GM21737 (cell line): ENCODE measurements around the gene ZC3H12C.

Experiments used
- ATAC-seq: cut with Tn5 transposase; IDR thresholded peaks from one replicate; pipeline ENCODE4 v1.9.1; 2021; ENCODE audit warnings: mild to moderate bottlenecking, moderate library complexity; ENCODE audit not compliant: unreplicated experiment

Gene ZC3H12C

GRCh38 chr11:110147962-110148709 is 54.9 kb downstream of the ZC3H12C start:
- no peak for ATAC-seq

- no peak for ATAC-seq
Measured at GRCh38 chr11:110148775-110149744, 55.9 kb downstream of the ZC3H12C start.

- no peak for ATAC-seq
Measured at GRCh38 chr11:110152199-110152598, 59.0 kb downstream of the ZC3H12C start.

- no peak for ATAC-seq
Measured at GRCh38 chr11:110153474-110153873, 60.3 kb downstream of the ZC3H12C start.

- ATAC-seq, result no peak
Measured at GRCh38 chr11:110156503-110156902, 63.3 kb downstream of the ZC3H12C start.

DNA sequence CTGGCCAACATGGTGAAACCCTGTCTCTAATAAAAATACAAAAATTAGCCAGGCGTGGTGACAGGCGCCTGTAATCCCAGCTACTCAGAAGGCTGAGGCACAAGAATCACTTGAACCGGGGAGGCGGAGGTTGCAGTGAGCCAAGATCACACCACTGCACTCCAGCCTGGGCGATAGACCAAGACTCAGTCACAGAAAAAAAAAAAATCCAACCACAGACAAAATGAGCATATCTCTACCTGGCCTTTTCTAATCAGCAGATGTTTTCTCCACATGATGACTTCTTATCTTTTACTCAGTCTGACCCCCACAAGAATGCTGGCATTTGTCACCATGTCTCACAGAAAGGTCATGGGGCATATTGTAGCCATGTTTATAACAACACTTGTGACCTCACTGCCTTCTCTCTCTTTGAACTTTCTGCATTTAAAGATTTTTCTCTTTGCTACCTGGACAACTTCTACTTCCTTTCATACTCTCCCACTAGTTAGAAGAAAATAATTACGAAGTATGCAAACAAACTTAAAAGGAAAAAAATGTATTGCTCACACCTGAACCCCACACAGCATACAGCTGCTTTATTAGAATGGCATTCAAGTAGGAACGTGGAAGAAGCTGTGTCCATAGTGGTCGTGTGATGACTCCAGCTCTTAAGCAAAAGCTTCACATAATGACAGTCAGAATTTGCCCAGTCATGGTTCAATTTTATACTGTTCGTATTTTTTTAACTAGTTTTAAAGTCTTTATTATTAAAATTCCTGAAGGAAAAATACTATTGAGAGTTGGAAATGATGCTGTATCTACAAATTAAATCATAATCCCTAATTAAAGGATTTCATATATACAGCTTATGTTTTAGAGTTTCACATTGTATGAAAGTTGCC is 65.4 kb downstream of the ZC3H12C start:
- ATAC-seq, result no peak

DNA sequence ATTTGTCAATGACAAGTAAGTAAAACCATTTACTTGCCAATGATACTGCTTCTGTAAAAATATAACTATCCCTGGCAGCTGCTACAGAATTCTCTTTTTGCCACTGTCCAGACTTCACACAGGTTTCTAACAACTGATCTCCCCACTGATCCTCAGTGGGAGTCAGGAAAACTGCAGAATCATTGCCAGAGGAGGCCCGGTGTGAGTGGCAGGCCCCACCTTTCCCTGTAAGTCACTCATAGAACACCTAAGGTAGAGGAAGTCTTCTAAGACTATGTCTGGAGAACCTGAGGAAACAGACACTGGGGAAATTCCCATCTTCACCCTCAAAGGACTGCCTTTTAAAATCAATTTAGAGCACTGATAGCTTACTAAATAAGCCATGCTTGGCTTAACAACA is 66.3 kb downstream of the ZC3H12C start:
- ATAC-seq, result no peak

- no peak for ATAC-seq
Measured at GRCh38 chr11:110160016-110160415, 66.8 kb downstream of the ZC3H12C start.

DNA sequence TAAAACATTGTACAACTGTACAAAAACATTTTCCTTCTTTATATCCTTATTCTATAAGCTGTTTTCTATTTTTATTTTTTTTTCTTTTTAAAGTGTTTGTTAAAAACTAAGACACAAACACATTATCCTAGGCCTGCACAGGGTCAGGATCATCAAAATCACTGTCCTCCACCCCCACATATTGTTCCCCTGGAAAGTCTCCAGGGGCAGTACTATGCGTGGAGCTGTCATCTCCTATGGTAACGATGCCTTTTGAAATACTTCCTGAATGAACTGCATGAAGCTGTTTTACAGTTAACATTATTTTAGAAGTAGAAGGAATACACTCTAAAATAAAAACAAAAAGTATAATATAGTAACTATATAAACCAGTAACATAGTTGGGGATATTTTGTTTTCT is 67.2 kb downstream of the ZC3H12C start:
- no peak for ATAC-seq

DNA sequence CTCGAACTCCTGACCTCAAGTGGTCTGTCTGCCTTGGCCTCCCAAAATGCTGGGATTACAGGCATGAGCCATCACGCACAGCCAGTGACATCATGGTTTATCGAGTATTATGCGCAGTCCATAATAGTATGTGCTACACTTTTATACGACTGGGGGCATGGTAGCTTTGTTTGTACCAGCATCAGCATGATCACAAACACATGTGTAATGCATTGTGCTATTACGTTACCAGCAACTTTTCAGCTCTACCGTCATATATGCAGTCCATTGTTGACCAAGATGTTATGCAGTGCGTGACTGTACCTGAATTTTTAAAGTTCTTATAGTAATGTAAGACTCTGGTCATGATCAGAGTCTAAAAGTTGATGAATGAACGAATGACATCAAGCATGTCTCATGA is 67.9 kb downstream of the ZC3H12C start:
- no peak for ATAC-seq

- ATAC-seq, result no peak
Measured at GRCh38 chr11:110162216-110162615, 69.0 kb downstream of the ZC3H12C start.

DNA sequence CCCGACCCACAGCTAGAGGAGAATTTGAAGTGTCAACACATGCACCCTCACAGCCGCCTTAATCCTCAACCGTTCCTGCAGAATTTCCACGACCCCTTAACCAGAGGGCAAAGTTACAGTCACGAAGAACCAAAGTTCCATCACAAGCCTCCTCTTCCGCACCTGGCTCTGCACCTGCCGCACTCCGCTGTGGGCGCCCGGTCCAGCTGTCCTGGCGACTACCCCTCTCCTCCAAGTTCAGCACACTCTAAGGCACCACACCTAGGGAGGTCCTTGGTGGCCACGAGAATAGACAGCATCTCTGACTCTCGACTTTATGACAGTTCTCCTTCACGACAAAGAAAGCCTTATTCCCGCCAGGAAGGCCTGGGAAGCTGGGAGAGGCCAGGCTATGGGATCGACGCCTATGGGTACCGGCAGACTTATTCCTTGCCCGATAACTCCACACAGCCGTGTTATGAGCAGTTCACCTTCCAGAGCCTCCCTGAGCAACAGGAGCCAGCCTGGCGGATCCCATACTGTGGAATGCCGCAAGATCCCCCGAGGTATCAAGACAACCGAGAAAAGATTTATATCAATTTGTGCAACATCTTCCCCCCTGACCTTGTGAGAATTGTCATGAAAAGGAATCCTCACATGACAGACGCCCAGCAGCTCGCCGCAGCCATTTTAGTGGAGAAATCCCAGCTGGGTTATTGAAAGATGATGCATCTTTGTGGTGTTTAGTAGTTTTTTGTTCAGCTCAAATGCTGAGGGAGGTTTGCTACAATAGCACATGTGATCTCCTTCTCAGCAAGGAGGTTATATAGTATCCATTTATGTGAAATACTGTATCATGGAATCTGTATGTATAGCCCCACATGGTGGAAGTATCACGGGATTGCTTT is 72.1 kb downstream of the ZC3H12C start:
- no peak for ATAC-seq

- no peak for ATAC-seq
Measured at GRCh38 chr11:110168033-110168803, 75.0 kb downstream of the ZC3H12C start.

DNA sequence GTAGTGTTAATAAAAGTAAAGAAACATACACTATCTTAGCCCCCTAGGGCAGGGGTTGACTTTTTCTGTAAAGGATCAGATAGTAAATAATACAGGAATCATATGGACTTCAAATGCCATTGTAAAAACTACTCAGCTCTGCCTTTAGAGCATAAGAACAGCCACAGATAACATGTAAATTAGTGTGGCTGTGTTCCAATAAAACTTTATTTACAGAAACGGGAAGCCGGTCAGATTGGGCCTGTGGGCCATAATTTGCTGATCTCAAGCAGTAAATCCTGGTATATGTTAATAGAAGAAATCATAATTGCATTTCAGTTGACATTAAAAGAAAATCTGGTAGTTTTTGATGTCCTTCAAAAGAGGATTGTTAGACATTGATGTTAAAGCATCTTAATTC is 76.5 kb downstream of the ZC3H12C start:
- no peak for ATAC-seq

DNA sequence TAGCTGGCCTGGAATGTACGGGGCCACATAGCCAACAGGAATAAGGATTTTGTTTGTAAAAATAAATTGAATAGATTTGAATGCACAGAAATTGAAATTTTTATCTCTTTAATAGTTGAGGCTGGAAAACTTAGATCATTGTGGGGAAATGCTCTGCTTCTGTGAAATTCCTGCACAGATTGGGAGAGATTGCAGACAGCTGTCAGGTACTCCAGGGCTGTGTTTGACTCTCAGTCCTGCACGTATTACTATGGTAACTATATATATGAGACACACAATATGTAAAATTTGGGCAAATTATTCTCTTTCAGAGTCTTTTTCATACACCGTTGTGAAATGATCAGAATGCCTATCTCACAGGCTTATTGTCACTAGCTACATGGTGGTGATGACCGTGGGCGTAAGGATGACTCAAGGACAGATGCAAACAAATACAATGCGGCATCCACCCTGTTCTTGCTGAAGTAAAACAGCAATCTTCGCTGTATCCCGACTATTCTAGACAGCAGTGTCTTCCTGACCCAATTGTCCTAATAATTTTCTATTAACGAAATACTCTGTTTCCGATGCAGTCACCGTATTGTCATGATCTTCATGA is 79.4 kb downstream of the ZC3H12C start:
- ATAC-seq, result no peak

GRCh38 chr11:110173811-110174644 is 80.8 kb downstream of the ZC3H12C start:
- peak; percentile 59 for ATAC-seq

GRCh38 chr11:110174645-110175310 is 81.6 kb downstream of the ZC3H12C start:
- ATAC-seq, result no peak
